ENCODE measurements around the gene PARN.
"Not testable (repeated sequence)": the region's sequence is repeated elsewhere in the genome, so short reads cannot be mapped to it uniquely, and the experiment has no call there.

The PARN gene

GRCh38 chr16:14565688-14566025 lies 64.4 kb downstream of the PARN start:
- no peak overlapping the region for H3K27ac Mint-ChIP-seq

GRCh38 chr16:14564861-14565687 lies 65.0 kb downstream of the PARN start:
- Mint-ChIP-seq H3K27me3 (no peaks in the 10 kb centered on the region), H3K9me3 (ENCODE audit: low read depth) (no peaks in the 10 kb centered on the region), H3K4me3 (no peak overlapping the region), H3K36me3 (peaks cover 2% of the 10 kb centered on the region), H3K27ac (no peak overlapping the region), H3K4me1 (ENCODE audit: low read depth) (peaks cover 16% of the 10 kb centered on the region)

More at GRCh38 chr16:14565688-14566025, 64.4 kb downstream of the PARN start:
- Mint-ChIP-seq H3K9me3 (ENCODE audit: low read depth) (no peaks in the 10 kb centered on the region), H3K36me3 (peaks cover 2% of the 10 kb centered on the region), H3K27me3 (no peaks in the 10 kb centered on the region), H3K4me1 (ENCODE audit: low read depth) (peaks cover 16% of the 10 kb centered on the region), H3K4me3 (no peak overlapping the region)

- Mint-ChIP-seq H3K4me3 (no peak overlapping the region), H3K27ac (peak overlapping the region; percentile 55), H3K36me3 (peaks cover 2% of the 10 kb centered on the region), H3K27me3 (no peaks in the 10 kb centered on the region), H3K4me1 (ENCODE audit: low read depth) (peaks cover 16% of the 10 kb centered on the region), H3K9me3 (ENCODE audit: low read depth) (no peaks in the 10 kb centered on the region)
Observed at GRCh38 chr16:14564323-14564722, 65.7 kb downstream of the PARN start.

- H3K4me1 Mint-ChIP-seq (ENCODE audit: low read depth) = peaks cover 16% of the 10 kb centered on the region
- H3K27me3 Mint-ChIP-seq = no peaks in the 10 kb centered on the region
- H3K9me3 Mint-ChIP-seq (ENCODE audit: low read depth) = no peaks in the 10 kb centered on the region
- H3K36me3 Mint-ChIP-seq = peaks cover 1% of the 10 kb centered on the region
- no peak overlapping the region for H3K27ac Mint-ChIP-seq
- no peak overlapping the region for H3K4me3 Mint-ChIP-seq
Observed at GRCh38 chr16:14562691-14563491, 67.2 kb downstream of the PARN start.

GRCh38 chr16:14560523-14560922 lies 69.5 kb downstream of the PARN start:
- H3K9me3 Mint-ChIP-seq (ENCODE audit: low read depth) = no peaks in the 10 kb centered on the region
- H3K4me3 Mint-ChIP-seq = no peak overlapping the region
- no peaks in the 10 kb centered on the region for H3K27me3 Mint-ChIP-seq
- no peaks in the 10 kb centered on the region for H3K36me3 Mint-ChIP-seq
- peaks cover 13% of the 10 kb centered on the region for H3K4me1 Mint-ChIP-seq (ENCODE audit: low read depth)
- H3K27ac Mint-ChIP-seq = no peak overlapping the region

GRCh38 chr16:14559809-14560241 lies 70.2 kb downstream of the PARN start:
- H3K4me3 Mint-ChIP-seq = no peak overlapping the region
- no peak overlapping the region for H3K27ac Mint-ChIP-seq
- no peaks in the 10 kb centered on the region for H3K9me3 Mint-ChIP-seq (ENCODE audit: low read depth)
- peaks cover 11% of the 10 kb centered on the region for H3K4me1 Mint-ChIP-seq (ENCODE audit: low read depth)
- no peaks in the 10 kb centered on the region for H3K27me3 Mint-ChIP-seq
- H3K36me3 Mint-ChIP-seq = peaks cover 3% of the 10 kb centered on the region

GRCh38 chr16:14553447-14553846 lies 76.6 kb downstream of the PARN start:
- Mint-ChIP-seq H3K36me3 (peaks cover 11% of the 10 kb centered on the region), H3K27me3 (no peaks in the 10 kb centered on the region), H3K27ac (no peak overlapping the region), H3K4me3 (no peak overlapping the region), H3K9me3 (ENCODE audit: low read depth) (no peaks in the 10 kb centered on the region), H3K4me1 (ENCODE audit: low read depth) (peaks cover 4% of the 10 kb centered on the region)

GRCh38 chr16:14549789-14550153 lies 80.3 kb downstream of the PARN start:
- Mint-ChIP-seq H3K4me3 (no peak overlapping the region), H3K36me3 (peaks cover 11% of the 10 kb centered on the region), H3K27ac (no peak overlapping the region), H3K27me3 (no peaks in the 10 kb centered on the region), H3K9me3 (ENCODE audit: low read depth) (no peaks in the 10 kb centered on the region), H3K4me1 (ENCODE audit: low read depth) (no peaks in the 10 kb centered on the region)

- Mint-ChIP-seq H3K4me1 (ENCODE audit: low read depth) (no peaks in the 10 kb centered on the region), H3K27ac (no peak overlapping the region), H3K4me3 (no peak overlapping the region), H3K9me3 (ENCODE audit: low read depth) (no peaks in the 10 kb centered on the region), H3K27me3 (no peaks in the 10 kb centered on the region), H3K36me3 (peaks cover 10% of the 10 kb centered on the region)
Observed at GRCh38 chr16:14548933-14549788, 80.9 kb downstream of the PARN start.

- H3K9me3 Mint-ChIP-seq (ENCODE audit: low read depth) = no peaks in the 10 kb centered on the region
- H3K27ac Mint-ChIP-seq = peak overlapping the region; percentile 5
- no peaks in the 10 kb centered on the region for H3K4me1 Mint-ChIP-seq (ENCODE audit: low read depth)
- no peaks in the 10 kb centered on the region for H3K27me3 Mint-ChIP-seq
- H3K36me3 Mint-ChIP-seq = peaks cover 20% of the 10 kb centered on the region
- no peak overlapping the region for H3K4me3 Mint-ChIP-seq
Observed at GRCh38 chr16:14545346-14545884, 84.6 kb downstream of the PARN start.

- H3K27me3 Mint-ChIP-seq; H3K4me3 Mint-ChIP-seq; H3K4me1 Mint-ChIP-seq (ENCODE audit: low read depth); H3K9me3 Mint-ChIP-seq (ENCODE audit: low read depth); H3K27ac Mint-ChIP-seq: not testable (repeated sequence)
- peaks cover 20% of the 10 kb centered on the region for H3K36me3 Mint-ChIP-seq
Observed at GRCh38 chr16:14544846-14545245, 85.2 kb downstream of the PARN start.

GRCh38 chr16:14539631-14540030 lies 90.4 kb downstream of the PARN start:
- H3K27ac Mint-ChIP-seq = no peak overlapping the region
- no peaks in the 10 kb centered on the region for H3K4me1 Mint-ChIP-seq (ENCODE audit: low read depth)
- no peaks in the 10 kb centered on the region for H3K27me3 Mint-ChIP-seq
- H3K36me3 Mint-ChIP-seq = peaks cover 18% of the 10 kb centered on the region
- no peak overlapping the region for H3K4me3 Mint-ChIP-seq
- H3K9me3 Mint-ChIP-seq (ENCODE audit: low read depth) = no peaks in the 10 kb centered on the region

GRCh38 chr16:14539156-14539555 lies 90.9 kb downstream of the PARN start:
- no peaks in the 10 kb centered on the region for H3K4me1 Mint-ChIP-seq (ENCODE audit: low read depth)
- peaks cover 18% of the 10 kb centered on the region for H3K36me3 Mint-ChIP-seq

GRCh38 chr16:14538604-14539003 lies 91.5 kb downstream of the PARN start:
- H3K9me3 Mint-ChIP-seq (ENCODE audit: low read depth) = no peaks in the 10 kb centered on the region
- H3K27me3 Mint-ChIP-seq = no peaks in the 10 kb centered on the region
- H3K4me1 Mint-ChIP-seq (ENCODE audit: low read depth) = no peaks in the 10 kb centered on the region
- H3K36me3 Mint-ChIP-seq = peaks cover 18% of the 10 kb centered on the region
- no peak overlapping the region for H3K4me3 Mint-ChIP-seq
- no peak overlapping the region for H3K27ac Mint-ChIP-seq

More at GRCh38 chr16:14539156-14539555, 90.9 kb downstream of the PARN start:
- no peak overlapping the region for H3K27ac Mint-ChIP-seq
- no peak overlapping the region for H3K4me3 Mint-ChIP-seq
- no peaks in the 10 kb centered on the region for H3K27me3 Mint-ChIP-seq
- H3K9me3 Mint-ChIP-seq (ENCODE audit: low read depth) = no peaks in the 10 kb centered on the region
